Measurements from ENCODE around the gene PBX1.

The PBX1 gene

GRCh38 chr1:164719676-164720439, 160.9 kb downstream of the PBX1 start:
- DNase-seq (ENCODE audit: low read depth in 2 of 3, low spot score in 2 of 3), result no peak

GRCh38 chr1:164720440-164721227, 161.7 kb downstream of the PBX1 start:
- DNase-seq (ENCODE audit: low read depth in 2 of 3, low spot score in 2 of 3), result no peak

DNA sequence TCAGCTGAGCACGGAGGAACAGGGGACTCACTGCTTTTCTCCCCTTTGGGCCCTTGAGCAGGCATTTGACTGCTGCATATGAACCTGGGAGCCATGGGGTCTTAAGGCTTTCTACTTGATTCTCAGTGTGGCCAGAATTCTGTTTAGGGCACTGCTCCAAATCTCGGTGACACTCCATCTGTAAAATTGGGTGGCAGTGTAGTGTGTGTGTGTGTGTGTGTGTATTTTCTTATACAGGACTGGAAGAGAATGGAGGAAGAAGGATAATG, 162.2 kb downstream of the PBX1 start:
- no peak for DNase-seq (ENCODE audit: low read depth in 2 of 3, low spot score in 2 of 3)

DNA sequence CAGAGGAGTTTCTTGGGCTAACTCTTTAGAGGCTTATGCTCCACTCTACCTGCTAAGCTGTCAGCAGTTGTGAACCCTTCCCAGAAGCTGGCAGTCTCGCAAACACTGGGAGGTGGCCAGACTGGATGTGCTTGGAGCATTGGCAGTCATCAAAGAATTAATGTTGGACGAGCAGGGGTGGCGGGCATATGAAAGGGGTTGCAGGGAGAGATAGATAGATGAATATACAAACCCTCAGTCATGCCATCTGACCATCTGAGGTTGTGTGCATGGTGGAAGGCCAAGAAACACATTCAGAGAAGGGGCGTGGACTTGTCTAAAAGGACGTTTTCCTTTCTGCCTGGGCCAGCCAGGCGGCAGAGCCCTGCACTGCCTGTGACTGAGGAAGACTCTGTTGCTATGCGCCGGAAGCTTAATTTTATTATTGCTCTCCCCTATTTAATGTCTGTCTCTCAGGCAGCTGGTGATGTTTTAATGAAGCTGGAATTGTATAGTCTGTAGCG, 164.4 kb downstream of the PBX1 start:
- DNase-seq (ENCODE audit: low read depth in 2 of 3, low spot score in 2 of 3), result no peak

- no peak for DNase-seq (ENCODE audit: low read depth in 2 of 3, low spot score in 2 of 3)
These were observed 166.4 kb downstream of the PBX1 start for GRCh38 chr1:164725401-164725800.

GRCh38 chr1:164726235-164726634, 167.3 kb downstream of the PBX1 start:
- no peak for DNase-seq (ENCODE audit: low read depth in 2 of 3, low spot score in 2 of 3)

- DNase-seq (ENCODE audit: low read depth in 2 of 3, low spot score in 2 of 3), result no peak
These were observed 169.7 kb downstream of the PBX1 start for GRCh38 chr1:164728719-164729118.

- DNase-seq (ENCODE audit: low read depth in 2 of 3, low spot score in 2 of 3), result no peak
These were observed 172.3 kb downstream of the PBX1 start for GRCh38 chr1:164731161-164731876.

GRCh38 chr1:164733070-164733469, 174.1 kb downstream of the PBX1 start:
- no peak for DNase-seq (ENCODE audit: low read depth in 2 of 3, low spot score in 2 of 3)

- DNase-seq (ENCODE audit: low read depth in 2 of 3, low spot score in 2 of 3), result no peak
These were observed 174.8 kb downstream of the PBX1 start for GRCh38 chr1:164733734-164734133.

DNA sequence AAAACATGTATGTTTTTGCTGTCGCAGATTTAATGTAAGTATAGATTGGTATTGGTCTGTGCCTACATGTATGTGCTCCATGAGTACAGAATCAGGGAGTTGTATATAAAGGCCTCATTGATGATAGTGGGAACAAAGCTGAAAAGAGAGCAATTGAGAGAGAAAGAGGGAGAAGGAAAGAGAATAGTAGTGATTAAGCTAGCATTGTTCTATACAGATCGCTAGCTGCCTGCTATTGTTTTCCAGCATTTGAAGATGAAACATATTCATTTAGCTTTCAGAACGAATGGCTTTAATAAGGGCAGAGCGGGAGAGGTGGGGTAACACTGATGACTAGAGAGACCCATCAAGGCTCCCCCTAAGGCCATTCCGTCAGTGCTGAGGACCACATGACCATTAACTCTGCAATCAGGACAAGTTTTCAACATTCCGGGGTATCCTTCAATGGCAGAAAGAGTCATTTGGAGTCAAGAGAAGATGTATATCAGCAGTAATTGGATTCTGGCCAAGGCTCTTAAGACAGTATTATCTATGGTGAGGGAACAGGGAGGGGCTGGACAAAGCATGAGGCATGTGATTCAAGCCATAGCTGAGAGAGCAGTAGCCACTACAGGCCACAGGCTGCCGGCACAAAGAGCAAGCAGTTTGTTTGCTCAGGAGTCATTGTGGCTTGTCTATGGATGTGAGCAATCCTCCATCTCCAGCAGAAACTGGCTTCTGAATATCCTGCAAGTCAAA, 176.5 kb downstream of the PBX1 start:
- DNase-seq (ENCODE audit: low read depth in 2 of 3, low spot score in 2 of 3), result no peak

GRCh38 chr1:164736137-164736536, 177.2 kb downstream of the PBX1 start:
- DNase-seq (ENCODE audit: low read depth in 2 of 3, low spot score in 2 of 3), result no peak

GRCh38 chr1:164739189-164739588, 180.2 kb downstream of the PBX1 start:
- no peak for DNase-seq (ENCODE audit: low read depth in 2 of 3, low spot score in 2 of 3)

GRCh38 chr1:164740000-164740526, 181.1 kb downstream of the PBX1 start:
- no peak for DNase-seq (ENCODE audit: low read depth in 2 of 3, low spot score in 2 of 3)

GRCh38 chr1:164742745-164743144, 183.8 kb downstream of the PBX1 start:
- no peak for DNase-seq (ENCODE audit: low read depth in 2 of 3, low spot score in 2 of 3)

DNA sequence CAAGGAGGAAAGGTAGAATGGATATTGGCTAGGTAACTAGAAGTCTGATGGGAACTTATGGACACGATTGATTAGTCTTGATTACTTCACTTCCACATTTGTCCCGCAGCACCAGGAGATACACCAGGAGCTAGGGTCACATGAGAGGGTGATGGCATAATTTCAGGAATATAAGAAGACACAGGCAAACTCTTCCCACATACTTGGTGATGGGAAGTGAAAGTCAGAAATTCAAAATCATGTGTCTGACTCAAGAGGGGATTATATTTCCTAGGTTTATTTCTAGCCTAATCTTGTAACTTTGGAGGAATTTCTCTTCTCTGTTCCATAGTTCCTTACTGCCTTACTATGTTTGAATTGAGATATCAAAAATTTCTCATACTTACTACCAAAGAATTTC, 185.0 kb downstream of the PBX1 start:
- DNase-seq (ENCODE audit: low read depth in 2 of 3, low spot score in 2 of 3), result no peak

GRCh38 chr1:164745736-164746135, 186.8 kb downstream of the PBX1 start:
- no peak for DNase-seq (ENCODE audit: low read depth in 2 of 3, low spot score in 2 of 3)

GRCh38 chr1:164746632-164747031, 187.6 kb downstream of the PBX1 start:
- no peak for DNase-seq (ENCODE audit: low read depth in 2 of 3, low spot score in 2 of 3)

DNA sequence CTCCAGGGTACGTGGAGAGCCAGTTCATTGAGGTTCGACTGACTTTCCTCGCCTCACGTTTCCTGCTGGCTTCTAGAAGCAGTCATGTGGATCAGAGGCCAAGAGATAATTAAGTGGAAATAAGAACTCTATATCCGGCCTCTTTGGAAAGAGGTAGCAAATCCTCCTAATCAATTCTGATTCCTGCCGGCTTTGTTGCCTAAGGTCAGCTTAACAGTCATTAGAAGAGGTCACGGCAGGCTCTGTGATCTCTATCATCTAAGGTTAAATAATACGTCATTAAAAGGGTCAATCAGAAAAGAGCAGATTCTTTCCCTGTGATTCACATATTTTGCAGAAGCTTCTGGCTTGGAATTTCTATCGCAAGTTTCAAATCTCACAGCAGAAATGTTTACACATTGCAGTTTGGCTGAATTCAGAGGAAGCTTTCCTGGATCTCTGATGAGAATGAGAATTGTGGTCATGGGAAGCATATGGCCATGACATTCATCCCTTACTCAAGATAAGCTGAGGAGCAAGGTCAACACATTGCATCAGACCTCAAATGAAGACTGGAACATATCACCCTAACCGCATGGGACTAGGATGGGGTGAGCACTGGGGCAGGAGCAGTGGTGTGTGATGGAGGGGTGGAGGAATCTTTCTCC, 189.4 kb downstream of the PBX1 start:
- no peak for DNase-seq (ENCODE audit: low read depth in 2 of 3, low spot score in 2 of 3)

- DNase-seq (ENCODE audit: low read depth in 2 of 3, low spot score in 2 of 3), result no peak
These were observed 194.6 kb downstream of the PBX1 start for GRCh38 chr1:164753521-164754077.
